ENCODE measurements around the gene KIR2DL1.
"Not testable (repeated sequence)": the region's sequence is repeated elsewhere in the genome, so short reads cannot be mapped to it uniquely, and the experiment has no call there.

The KIR2DL1 gene

DNA sequence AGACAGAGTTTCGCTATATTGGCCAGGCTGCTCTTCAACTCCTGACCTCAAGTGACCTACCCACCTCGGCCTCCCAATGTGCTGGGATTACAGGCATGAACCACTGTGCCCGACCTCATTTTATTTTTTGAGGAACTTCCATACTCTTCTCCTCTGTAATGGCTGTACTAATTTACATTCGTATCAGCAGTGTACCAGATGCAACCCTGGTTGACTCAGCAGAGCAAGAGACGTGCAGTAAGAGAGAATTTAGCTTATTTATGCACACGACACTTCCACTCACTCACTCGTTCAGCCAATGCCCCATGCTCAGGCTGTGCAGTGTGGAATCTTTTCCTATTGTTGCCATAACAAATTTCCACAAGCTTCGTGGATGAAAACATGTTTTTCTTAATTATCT, 38.4 kb upstream of the KIR2DL1 start:
- Histone ChIP-seq H3K4me1 (ENCODE audit: control insufficient read depth, insufficient read depth, low read length) (no peaks in the 10 kb centered on the region), H3K9me3 (ENCODE audit: control insufficient read depth, insufficient read depth, low read depth, low read length) (no peaks in the 10 kb centered on the region), H3K36me3 (ENCODE audit: control insufficient read depth in 2 of 2, insufficient read depth in 1 of 2, low read length in 2 of 2) (no peaks in the 10 kb centered on the region), H3K27ac (ENCODE audit: extremely low read depth, low read depth, low read length) (no peak overlapping the region), H3K4me3 (ENCODE audit: low read depth, low read length) (no peak overlapping the region)
- POLR2A ChIA-PET, result no interaction called here
- TF ChIP-seq ZNF394 (tag by site-specific recombination; IDR thresholded peaks at IDR 0.05; ENCODE audit: borderline replicate concordance) (no peak), ZNF521 (tag by site-specific recombination; IDR thresholded peaks at IDR 0.05) (no peak), ZBTB21 (tag by site-specific recombination; IDR thresholded peaks at IDR 0.05) (no peak), ZNF184 (tag by site-specific recombination; IDR thresholded peaks at IDR 0.05) (no peak), ZNF560 (tag by site-specific recombination; IDR thresholded peaks at IDR 0.05; ENCODE audit: borderline replicate concordance) (no peak), ZIC2 (tag by site-specific recombination; IDR thresholded peaks at IDR 0.05) (no peak), ZNF785 (tag by site-specific recombination; IDR thresholded peaks at IDR 0.05) (no peak), PBX3 (CRISPR knock-in tag; IDR thresholded peaks at IDR 0.05) (no peak), ZNF596 (tag by site-specific recombination; IDR thresholded peaks at IDR 0.05) (no peak), HOXC10 (CRISPR knock-in tag; IDR thresholded peaks at IDR 0.05) (no peak), ZFP37 (tag by site-specific recombination; IDR thresholded peaks at IDR 0.05) (no peak), ZBTB1 (tag by site-specific recombination; IDR thresholded peaks at IDR 0.05) (no peak), ZNF768 (tag by site-specific recombination; IDR thresholded peaks at IDR 0.05) (no peak), ZFP41 (tag by site-specific recombination; IDR thresholded peaks at IDR 0.05; ENCODE audit: borderline replicate concordance) (no peak)
- TF ChIP-seq, protein P1, sequence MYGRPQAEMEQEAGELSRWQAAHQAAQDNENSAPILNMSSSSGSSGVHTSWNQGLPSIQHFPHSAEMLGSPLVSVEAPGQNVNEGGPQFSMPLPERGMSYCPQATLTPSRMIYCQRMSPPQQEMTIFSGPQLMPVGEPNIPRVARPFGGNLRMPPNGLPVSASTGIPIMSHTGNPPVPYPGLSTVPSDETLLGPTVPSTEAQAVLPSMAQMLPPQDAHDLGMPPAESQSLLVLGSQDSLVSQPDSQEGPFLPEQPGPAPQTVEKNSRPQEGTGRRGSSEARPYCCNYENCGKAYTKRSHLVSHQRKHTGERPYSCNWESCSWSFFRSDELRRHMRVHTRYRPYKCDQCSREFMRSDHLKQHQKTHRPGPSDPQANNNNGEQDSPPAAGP (tag by site-specific recombination; IDR thresholded peaks at IDR 0.05), result no peak
- CTCF ChIA-PET, result interaction anchor here (0.7 kb wide), 1 partner anchor 1224 kb away, joined by 3 read pairs; no protein-coding TSS in a partner anchor

DNA sequence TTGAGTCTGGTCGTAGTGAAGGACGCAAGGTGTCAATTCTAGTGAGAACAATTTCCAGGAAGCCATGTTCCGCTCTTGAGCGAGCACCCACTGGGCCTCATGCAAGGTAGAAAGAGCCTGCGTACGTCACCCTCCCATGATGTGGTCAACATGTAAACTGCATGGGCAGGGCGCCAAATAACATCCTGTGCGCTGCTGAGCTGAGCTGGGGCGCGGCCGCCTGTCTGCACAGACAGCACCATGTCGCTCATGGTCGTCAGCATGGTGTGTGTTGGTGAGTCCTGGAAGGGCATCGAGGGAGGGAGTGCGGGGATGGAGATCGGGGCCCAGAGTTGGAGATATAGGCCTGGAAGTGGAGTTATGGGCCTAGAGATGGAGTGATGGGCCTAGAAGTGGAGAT, 31.3 kb upstream of the KIR2DL1 start, which contains the start of gene KIR2DL3:
Gene KIR2DL3, plus strand, starts transcription at position 208 of the 400 bp plus-strand sequence. Its CDS starts 33 bp downstream, at position 241.
- H3K4me3 ChIP-seq (ENCODE audit: low read depth, low read length); H3K36me3 ChIP-seq (ENCODE audit: control insufficient read depth in 2 of 2, insufficient read depth in 1 of 2, low read length in 2 of 2); CTCF ChIA-PET; POLR2A ChIA-PET; H3K9me3 ChIP-seq (ENCODE audit: control insufficient read depth, insufficient read depth, low read depth, low read length); H3K4me1 ChIP-seq (ENCODE audit: control insufficient read depth, insufficient read depth, low read length); H3K27ac ChIP-seq (ENCODE audit: extremely low read depth, low read depth, low read length): not testable (repeated sequence)

DNA sequence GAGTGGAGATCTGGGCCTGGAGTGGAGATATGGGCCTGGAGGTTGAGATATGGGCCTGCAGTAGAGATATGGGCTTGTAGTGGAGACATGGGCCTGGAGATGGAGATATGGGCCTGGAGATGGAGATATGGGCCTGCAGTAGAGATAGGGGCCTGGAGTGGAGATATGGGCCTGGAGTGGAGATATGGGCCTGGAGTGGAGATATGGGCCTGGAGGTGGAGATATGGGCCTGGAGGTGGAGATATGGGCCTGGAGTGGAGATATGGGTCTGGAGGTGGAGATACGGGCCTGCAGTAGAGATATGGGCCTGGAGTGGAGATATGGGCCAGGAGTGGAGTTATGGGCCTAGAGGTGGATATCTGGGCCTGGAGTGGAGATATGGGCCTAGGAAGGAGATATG, 30.9 kb upstream of the KIR2DL1 start:
- TF ChIP-seq SP7 (tag by site-specific recombination; IDR thresholded peaks at IDR 0.05) (no peak), ZNF777 (tag by site-specific recombination; IDR thresholded peaks at IDR 0.05; ENCODE audit: borderline replicate concordance) (no peak), ZNF664 (tag by site-specific recombination; IDR thresholded peaks at IDR 0.05) (no peak), ZNF792 (tag by site-specific recombination; IDR thresholded peaks at IDR 0.05) (no peak)
- ChIA-PET POLR2A (no interaction called here), CTCF (no interaction called here)
- Histone ChIP-seq H3K4me3 (ENCODE audit: low read depth, low read length) (no peak overlapping the region), H3K36me3 (ENCODE audit: control insufficient read depth in 2 of 2, insufficient read depth in 1 of 2, low read length in 2 of 2) (no peaks in the 10 kb centered on the region), H3K27ac (ENCODE audit: extremely low read depth, low read depth, low read length) (no peak overlapping the region), H3K4me1 (ENCODE audit: control insufficient read depth, insufficient read depth, low read length) (no peaks in the 10 kb centered on the region), H3K9me3 (ENCODE audit: control insufficient read depth, insufficient read depth, low read depth, low read length) (no peaks in the 10 kb centered on the region)

Data from HEK293 (cell line).